H9 (cell line): ENCODE results near the gene GALNT13. TPM values are rescaled to one million over a fixed set of nuclear protein-coding genes. Genes with fewer than 3 reads are reported as not detected.

ENCODE experiments used
- DNase-seq: peaks from one replicate; pipeline ENCODE4 v3.0.0-alpha.2; 2017
- H2AFZ ChIP-seq: one replicate; pipeline ENCODE4 v1.6.1; 2013; ENCODE audit warnings: mild to moderate bottlenecking, low read length, control low read depth, moderate library complexity
- H2AK5ac ChIP-seq: 2 replicates; pipeline ENCODE4 v1.6.1; 2013; ENCODE audit warnings: low read length, control low read depth, mixed read lengths; ENCODE audit not compliant: insufficient read length
- H2BK120ac ChIP-seq: one replicate; pipeline ENCODE4 v1.6.1; 2013; ENCODE audit warnings: low read depth, mild to moderate bottlenecking, low read length, control low read depth, inconsistent platforms; ENCODE audit not compliant: poor library complexity, severe bottlenecking
- H2BK12ac ChIP-seq: 2 replicates; pipeline ENCODE4 v1.6.1; 2013; ENCODE audit warnings: low read length, control low read depth, mixed read lengths, low read depth; ENCODE audit not compliant: insufficient read length
- H2BK15ac ChIP-seq: 2 replicates; pipeline ENCODE4 v1.6.1; 2013; ENCODE audit warnings: low read depth, low read length, control low read depth
- H2BK20ac ChIP-seq: one replicate; pipeline ENCODE4 v1.6.1; 2013; ENCODE audit warnings: low read depth, mild to moderate bottlenecking, low read length, control low read depth, inconsistent platforms; ENCODE audit not compliant: poor library complexity, severe bottlenecking
- H2BK5ac ChIP-seq: 2 replicates; pipeline ENCODE4 v1.6.1; 2013; ENCODE audit warnings: low read length, control low read depth, mixed read lengths; ENCODE audit not compliant: insufficient read length
- H3K14ac ChIP-seq: 2 replicates; pipeline ENCODE4 v1.6.1; 2013; ENCODE audit warnings: low read length, control low read depth; ENCODE audit not compliant: insufficient read depth
- H3K18ac ChIP-seq: 2 replicates; pipeline ENCODE4 v1.6.1; 2013; ENCODE audit warnings: low read depth, mild to moderate bottlenecking, mixed read lengths, low read length, control low read depth; ENCODE audit not compliant: insufficient read length
- H3K23ac ChIP-seq: 2 replicates; pipeline ENCODE4 v1.6.1; 2013; ENCODE audit warnings: low read length, control low read depth, mixed read lengths, low read depth; ENCODE audit not compliant: insufficient read length
- H3K23me2 ChIP-seq: 2 replicates; pipeline ENCODE4 v1.6.1; 2013; ENCODE audit warnings: low read depth, mild to moderate bottlenecking, mixed read lengths, low read length, control low read depth; ENCODE audit not compliant: insufficient read length, poor library complexity, severe bottlenecking
- H3K27ac ChIP-seq: 2 replicates; pipeline ENCODE4 v1.5.1; 2013; ENCODE audit warnings: low read length, control low read depth, mixed read lengths, low read depth; ENCODE audit not compliant: insufficient read length
- H3K27me3 ChIP-seq: 2 replicates; pipeline ENCODE4 v1.6.1; 2013; ENCODE audit warnings: low read length, control low read depth, inconsistent platforms; ENCODE audit not compliant: insufficient read depth
- H3K4ac ChIP-seq: 2 replicates; pipeline ENCODE4 v1.6.1; 2013; ENCODE audit warnings: low read depth, mild to moderate bottlenecking, control low read depth, inconsistent platforms, low read length, moderate library complexity
- H3K4me1 ChIP-seq: 2 replicates; pipeline ENCODE4 v1.6.1; 2013; ENCODE audit warnings: low read length, control low read depth, inconsistent platforms; ENCODE audit not compliant: insufficient read depth
- H3K4me2 ChIP-seq: 2 replicates; pipeline ENCODE4 v1.6.1; 2013; ENCODE audit warnings: low read length, control low read depth, mixed read lengths; ENCODE audit not compliant: insufficient read length, insufficient read depth
- H3K56ac ChIP-seq: 2 replicates; pipeline ENCODE4 v1.6.1; 2013; ENCODE audit warnings: low read depth, mild to moderate bottlenecking, mixed read lengths, low read length, control low read depth; ENCODE audit not compliant: insufficient read length
- H3K79me1 ChIP-seq: 2 replicates; pipeline ENCODE4 v1.6.1; 2013; ENCODE audit warnings: low read depth, mild to moderate bottlenecking, moderate library complexity, low read length, control low read depth, inconsistent platforms; ENCODE audit not compliant: insufficient read depth, poor library complexity, severe bottlenecking
- H3K79me2 ChIP-seq: 2 replicates; pipeline ENCODE4 v1.6.1; 2013; ENCODE audit warnings: low read length, control low read depth, inconsistent platforms; ENCODE audit not compliant: insufficient read depth
- H3K9ac ChIP-seq: 2 replicates; pipeline ENCODE4 v1.6.1; 2013; ENCODE audit warnings: low read length, control low read depth, mixed read lengths; ENCODE audit not compliant: insufficient read length; ENCODE audit errors: extremely low read depth
- H3K9me3 ChIP-seq: one replicate; pipeline ENCODE4 v1.6.1; 2013; ENCODE audit warnings: low read depth, low read length, inconsistent platforms; ENCODE audit not compliant: control insufficient read depth
- H3T11ph ChIP-seq: one replicate; pipeline ENCODE4 v1.6.1; 2013; ENCODE audit warnings: mild to moderate bottlenecking, low read length, control low read depth, inconsistent platforms
- H4K20me1 ChIP-seq: one replicate; pipeline ENCODE4 v1.6.1; 2013; ENCODE audit not compliant: control insufficient read depth, insufficient read length, insufficient read depth
- H4K5ac ChIP-seq: 2 replicates; pipeline ENCODE4 v1.6.1; 2013; ENCODE audit warnings: low read depth, mild to moderate bottlenecking, mixed read lengths, low read length, control low read depth; ENCODE audit not compliant: insufficient read length
- H4K8ac ChIP-seq: replicated peaks from 2 replicates; pipeline ENCODE4 v1.6.1; 2013; ENCODE audit warnings: low read length, control low read depth, mixed read lengths, low read depth; ENCODE audit not compliant: insufficient read length
- H4K91ac ChIP-seq: 2 replicates; pipeline ENCODE4 v1.6.1; 2013; ENCODE audit warnings: low read depth, mild to moderate bottlenecking, moderate library complexity, mixed read lengths, low read length, control low read depth; ENCODE audit not compliant: insufficient read length
- H3K27ac Mint-ChIP-seq, 3 experiments: 2 replicates in 2 of 3; 3 replicates in 1 of 3; pipeline ENCODE4 v1.8.0; 2020 to 2021; ENCODE audit warnings: mixed read lengths in 3 of 3, mild to moderate bottlenecking in 1 of 3, moderate library complexity in 1 of 3
- H3K27me3 Mint-ChIP-seq: 2 replicates; pipeline ENCODE4 v1.8.0; 2021; ENCODE audit warnings: low read depth, mild to moderate bottlenecking, moderate library complexity, mixed read lengths
- H3K36me3 Mint-ChIP-seq, 3 experiments: 2 replicates in 2 of 3; 3 replicates in 1 of 3; pipeline ENCODE4 v1.8.0; 2020 to 2021; ENCODE audit warnings: low read depth in 3 of 3, mixed read lengths in 3 of 3; ENCODE audit not compliant: insufficient read depth in 1 of 3
- H3K4me1 Mint-ChIP-seq, 2 experiments: 2 replicates each; pipeline ENCODE4 v1.8.0; 2020; ENCODE audit warnings: mixed read lengths in 2 of 2
- H3K4me3 Mint-ChIP-seq, 2 experiments: 2 replicates in 1 of 2; 3 replicates in 1 of 2; pipeline ENCODE4 v1.8.0; 2020 to 2021; ENCODE audit warnings: mild to moderate bottlenecking in 2 of 2, mixed read lengths in 2 of 2, moderate library complexity in 1 of 2
- H3K9me3 Mint-ChIP-seq, 2 experiments: 2 replicates in 1 of 2; 3 replicates in 1 of 2; pipeline ENCODE4 v1.8.0; 2020; ENCODE audit warnings: mild to moderate bottlenecking in 2 of 2, mixed read lengths in 2 of 2, moderate library complexity in 1 of 2
- CTCF ChIP-seq: fragments of 200-600 bp; sonication (generic); conservative IDR thresholded peaks from 3 replicates; pipeline ENCODE4 v1.8.0; 2021; ENCODE audit warnings: antibody characterized with exemption, mild to moderate bottlenecking
- WGBS: extraction: QIAGEN DNeasy Blood & Tissue Kit; methylation state at CpG from one replicate; pipeline ENCODE4 v1.1.7; 2013; ENCODE audit warnings: missing lambda C conversion rate, low lambda C conversion rate, mixed read lengths; ENCODE audit not compliant: insufficient read length; ENCODE audit errors: extremely low coverage; 5-methylcytosine and 5-hydroxymethylcytosine counted together
- total RNA-seq: library from RNA; stranded (reverse); gene quantifications from 2 replicates; pipeline ENCODE4 v1.2.1, GENCODE V29; 2021

GALNT13 gene
- total RNA-seq, 1 experiment from 2014 or later = 6.6 TPM

GRCh38 chr2:154238252-154238651 lies 366.5 kb downstream of the GALNT13 start:
- Histone ChIP-seq H3K79me2 (no peaks in the 10 kb centered on the region), H3K27me3 (no peaks in the 10 kb centered on the region), H4K8ac (no peak overlapping the region), H3K4ac (no peak overlapping the region), H4K20me1 (no peaks in the 10 kb centered on the region), H3K4me2 (no peak overlapping the region), H3K23ac (no peak overlapping the region), H2BK15ac (no peak overlapping the region), H3K23me2 (no peaks in the 10 kb centered on the region), H3K27ac (no peak overlapping the region), H4K5ac (no peak overlapping the region), H3T11ph (no peak overlapping the region), H3K9me3 (no peaks in the 10 kb centered on the region), H4K91ac (no peak overlapping the region), H2BK120ac (no peak overlapping the region), H2AK5ac (no peak overlapping the region), H3K79me1 (no peaks in the 10 kb centered on the region), H3K9ac (no peak overlapping the region), H2BK5ac (no peak overlapping the region), H3K4me1 (peaks cover 4% of the 10 kb centered on the region; the same call in 1 of the 2 replicates), H2AFZ (no peak overlapping the region), H2BK12ac (no peak overlapping the region), H2BK20ac (no peak overlapping the region), H3K56ac (no peak overlapping the region), H3K14ac (no peak overlapping the region), H3K18ac (no peak overlapping the region)
- no CpG with 5 or more reads among the region's 1 CpG for WGBS
- Mint-ChIP-seq H3K27me3 (no peaks in the 10 kb centered on the region), H3K4me1 (peaks cover 14% of the 10 kb centered on the region in 2 experiments), H3K4me3 (no peak overlapping the region), H3K27ac (no peak overlapping the region), H3K36me3 (no peaks in the 10 kb centered on the region; a peak in 1 of 7 replicates), H3K9me3 (no peaks in the 10 kb centered on the region)
- no peak for TF ChIP-seq CTCF
- no peak for DNase-seq
